Bronchial epithelial cell (primary cell): ENCODE results near the gene FNDC4. TPM values are rescaled to one million over a fixed set of nuclear protein-coding genes. Genes with fewer than 3 reads are reported as not detected.

Source experiments
- DNase-seq: peaks from one replicate; pipeline ENCODE4 v3.0.0-alpha.2; 2010; ENCODE audit warnings: low read depth
- FAIRE-seq: peaks from 2 replicates; lab custom pipeline; 2011; peaks lifted over from hg19 to GRCh38; lab: Jason Lieb, UNC
- H3K27me3 ChIP-seq: 2 replicates; pipeline ENCODE4 v1.5.1; 2011; ENCODE audit warnings: low read length; ENCODE audit not compliant: control insufficient read depth, insufficient read depth
- H3K36me3 ChIP-seq: 2 replicates; pipeline ENCODE4 v1.5.1; 2011; ENCODE audit warnings: low read length; ENCODE audit not compliant: control insufficient read depth, insufficient read depth
- H3K4me3 ChIP-seq: 2 replicates; pipeline ENCODE4 v1.5.1; 2011; ENCODE audit warnings: mild to moderate bottlenecking, low read depth, low read length, control low read depth
- total RNA-seq: library from RNA; depleted of rRNA; stranded (reverse); fragments of >200 nt; gene quantifications from 2 replicates; pipeline ENCODE4 v1.2.1, GENCODE V29; 2014
- TF ChIP-seq, protein P1 (sequence below): IDR thresholded peaks from 2 replicates; pipeline ENCODE4 v1.5.1; 2011; ENCODE audit warnings: mild to moderate bottlenecking, moderate library complexity, low read length, control low read depth, inconsistent platforms; ENCODE audit not compliant: insufficient read depth, severe bottlenecking

Gene FNDC4
- total RNA-seq, 1 donor from 2014 or later = 7.6 TPM

- no peaks in the 10 kb centered on the region for H3K27me3 ChIP-seq
- DNase-seq = peak; percentile 39
- no peak for FAIRE-seq
Measured at GRCh38 chr2:27527182-27527581, 32.2 kb upstream of the FNDC4 start.

DNA sequence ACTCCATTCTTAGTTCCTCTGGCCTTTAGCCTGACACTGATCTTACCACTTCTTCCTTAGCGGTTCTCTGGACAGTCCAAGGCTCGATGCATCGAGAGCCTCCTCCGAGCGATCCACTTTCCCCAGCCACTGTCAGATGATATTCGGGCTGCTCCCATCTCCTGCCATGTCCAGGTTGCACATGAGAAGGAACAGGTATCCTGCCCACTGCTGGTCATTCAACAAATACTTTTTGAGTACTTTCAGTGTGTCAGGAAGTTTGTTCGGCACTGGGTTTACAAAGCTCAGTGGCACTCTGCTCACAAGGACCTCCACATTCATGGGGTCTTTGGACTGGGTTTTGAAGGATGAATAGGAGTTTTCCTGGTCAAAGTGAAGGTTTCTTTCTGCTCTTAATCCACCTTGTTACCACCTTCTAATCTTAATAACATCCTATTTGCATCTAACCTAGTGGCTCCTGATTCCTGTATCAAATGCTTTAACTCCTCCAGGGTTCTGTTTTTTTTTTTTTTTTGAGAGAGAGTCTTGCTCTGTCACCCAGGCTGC lies 27.5 kb upstream of the FNDC4 start:
- Histone ChIP-seq H3K4me3 (no peak overlapping the region), H3K27me3 (peaks cover 2% of the 10 kb centered on the region), H3K36me3 (no peaks in the 10 kb centered on the region)
- TF ChIP-seq, protein P1, sequence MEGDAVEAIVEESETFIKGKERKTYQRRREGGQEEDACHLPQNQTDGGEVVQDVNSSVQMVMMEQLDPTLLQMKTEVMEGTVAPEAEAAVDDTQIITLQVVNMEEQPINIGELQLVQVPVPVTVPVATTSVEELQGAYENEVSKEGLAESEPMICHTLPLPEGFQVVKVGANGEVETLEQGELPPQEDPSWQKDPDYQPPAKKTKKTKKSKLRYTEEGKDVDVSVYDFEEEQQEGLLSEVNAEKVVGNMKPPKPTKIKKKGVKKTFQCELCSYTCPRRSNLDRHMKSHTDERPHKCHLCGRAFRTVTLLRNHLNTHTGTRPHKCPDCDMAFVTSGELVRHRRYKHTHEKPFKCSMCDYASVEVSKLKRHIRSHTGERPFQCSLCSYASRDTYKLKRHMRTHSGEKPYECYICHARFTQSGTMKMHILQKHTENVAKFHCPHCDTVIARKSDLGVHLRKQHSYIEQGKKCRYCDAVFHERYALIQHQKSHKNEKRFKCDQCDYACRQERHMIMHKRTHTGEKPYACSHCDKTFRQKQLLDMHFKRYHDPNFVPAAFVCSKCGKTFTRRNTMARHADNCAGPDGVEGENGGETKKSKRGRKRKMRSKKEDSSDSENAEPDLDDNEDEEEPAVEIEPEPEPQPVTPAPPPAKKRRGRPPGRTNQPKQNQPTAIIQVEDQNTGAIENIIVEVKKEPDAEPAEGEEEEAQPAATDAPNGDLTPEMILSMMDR = no peak
- no peak for DNase-seq
- no peak for FAIRE-seq

More at GRCh38 chr2:27527182-27527581, 32.2 kb upstream of the FNDC4 start:
- Histone ChIP-seq H3K36me3 (no peaks in the 10 kb centered on the region), H3K4me3 (no peak overlapping the region)
- TF ChIP-seq, protein P1 = no peak

DNA sequence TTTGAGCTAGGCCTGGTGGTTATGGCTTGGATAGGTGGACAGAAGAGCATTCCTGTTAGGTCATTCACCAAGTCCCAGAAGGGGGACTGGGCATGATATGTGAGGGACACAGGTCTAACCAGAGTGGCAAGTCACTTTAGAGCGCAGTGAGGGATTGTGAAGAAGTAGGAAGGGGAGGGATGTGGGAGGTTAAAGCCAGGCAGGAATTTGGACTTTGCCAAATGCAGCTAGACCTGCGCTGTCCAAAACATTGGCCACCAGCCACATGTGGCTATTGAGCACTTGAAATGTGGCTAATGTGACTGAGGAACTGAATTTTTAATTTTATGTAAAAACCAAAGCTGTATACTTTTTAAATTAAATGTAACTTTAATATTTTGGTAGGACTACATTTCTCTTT lies 25.3 kb upstream of the FNDC4 start:
- TF ChIP-seq, protein P1 = no peak
- peaks cover 2% of the 10 kb centered on the region for H3K27me3 ChIP-seq
- H3K4me3 ChIP-seq = no peak overlapping the region
- no peak for DNase-seq
- H3K36me3 ChIP-seq = no peaks in the 10 kb centered on the region
- no peak for FAIRE-seq

- no peak for FAIRE-seq
- DNase-seq = no peak
- TF ChIP-seq, protein P1 = no peak
Measured at GRCh38 chr2:27518782-27519113, 23.7 kb upstream of the FNDC4 start.

GRCh38 chr2:27518113-27518781 lies 23.2 kb upstream of the FNDC4 start:
- H3K27me3 ChIP-seq = peaks cover 2% of the 10 kb centered on the region
- DNase-seq (no peak), FAIRE-seq (no peak)
- TF ChIP-seq, protein P1 = no peak
- no peak overlapping the region for H3K4me3 ChIP-seq
- no peaks in the 10 kb centered on the region for H3K36me3 ChIP-seq

More at GRCh38 chr2:27518782-27519113, 23.7 kb upstream of the FNDC4 start:
- no peak overlapping the region for H3K4me3 ChIP-seq
- H3K36me3 ChIP-seq = no peaks in the 10 kb centered on the region
- H3K27me3 ChIP-seq = peaks cover 2% of the 10 kb centered on the region

- Histone ChIP-seq H3K36me3 (no peaks in the 10 kb centered on the region), H3K27me3 (no peaks in the 10 kb centered on the region), H3K4me3 (no peak overlapping the region)
- FAIRE-seq (no peak), DNase-seq (peak; percentile 35)
- TF ChIP-seq, protein P1 = no peak
Measured at GRCh38 chr2:27509326-27509725, 14.3 kb upstream of the FNDC4 start.
